Muscle layer of duodenum (tissue), 2 donors: ENCODE measurements around the gene CPNE2.

Source experiments
- H3K27ac ChIP-seq: one replicate; pipeline ENCODE4 v1.7.0; 2013; ENCODE audit warnings: mild to moderate bottlenecking, low read length
- H3K27me3 ChIP-seq: one replicate; pipeline ENCODE4 v1.7.0; 2013; ENCODE audit warnings: low read depth, mild to moderate bottlenecking, control low read depth, low read length
- H3K36me3 ChIP-seq, 2 donors: one replicate each; pipeline ENCODE4 v1.7.0; 2013; ENCODE audit warnings: low read length in 2 of 2, control low read depth in 1 of 2, mild to moderate bottlenecking in 1 of 2; ENCODE audit not compliant: insufficient read depth in 2 of 2, control insufficient read depth in 1 of 2
- H3K4me1 ChIP-seq, 2 donors: one replicate each; pipeline ENCODE4 v1.7.0; 2013; ENCODE audit warnings: low read length in 2 of 2, mild to moderate bottlenecking in 2 of 2, control low read depth in 1 of 2, moderate library complexity in 1 of 2; ENCODE audit not compliant: insufficient read depth in 2 of 2, control insufficient read depth in 1 of 2
- H3K4me3 ChIP-seq, 2 donors: one replicate each; pipeline ENCODE4 v1.7.0; 2013; ENCODE audit warnings: low read length in 2 of 2, low read depth in 1 of 2, mild to moderate bottlenecking in 1 of 2
- H3K9me3 ChIP-seq, 2 donors: one replicate each; pipeline ENCODE4 v1.7.0; 2013; ENCODE audit warnings: low read length in 2 of 2, control low read depth in 1 of 2, mild to moderate bottlenecking in 1 of 2; ENCODE audit not compliant: control insufficient read depth in 1 of 2
- donor health status: healthy.

The CPNE2 gene

DNA sequence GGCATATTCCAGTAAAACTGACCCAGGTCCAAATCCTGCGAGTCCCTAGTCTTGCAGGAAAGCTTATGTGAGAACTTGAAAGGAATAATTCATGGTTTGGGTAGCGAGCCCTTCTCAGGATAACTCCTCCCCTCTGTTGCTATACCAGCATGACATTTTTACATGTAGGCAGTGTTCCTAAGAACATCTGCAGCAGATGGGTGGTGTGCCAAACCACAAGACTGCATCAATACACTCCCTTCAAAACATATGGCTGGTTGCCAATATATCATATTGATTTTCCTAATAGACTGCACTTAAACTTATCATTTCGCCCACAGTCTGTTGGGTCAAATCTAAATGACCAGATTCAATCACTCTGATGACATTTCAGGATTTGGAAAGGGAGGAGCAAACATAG, 73.6 kb downstream of the CPNE2 start:
- H3K4me1 ChIP-seq, result peaks cover 8 to 13% of the 10 kb centered on the region in 2 donors
- peaks cover 38 to 62% of the 10 kb centered on the region in 2 donors for H3K36me3 ChIP-seq
- H3K4me3 ChIP-seq, result no peak overlapping the region
- H3K27me3 ChIP-seq, result no peaks in the 10 kb centered on the region
- no peak overlapping the region for H3K27ac ChIP-seq
- no peaks in the 10 kb centered on the region for H3K9me3 ChIP-seq

- Histone ChIP-seq H3K36me3 (peaks cover 43 to 65% of the 10 kb centered on the region in 2 donors), H3K9me3 (no peaks in the 10 kb centered on the region), H3K27ac (no peak overlapping the region), H3K4me3 (no peak overlapping the region), H3K4me1 (peaks cover 8 to 13% of the 10 kb centered on the region in 2 donors), H3K27me3 (no peaks in the 10 kb centered on the region)
Observed at GRCh38 chr16:57166451-57166850, 74.1 kb downstream of the CPNE2 start.

DNA sequence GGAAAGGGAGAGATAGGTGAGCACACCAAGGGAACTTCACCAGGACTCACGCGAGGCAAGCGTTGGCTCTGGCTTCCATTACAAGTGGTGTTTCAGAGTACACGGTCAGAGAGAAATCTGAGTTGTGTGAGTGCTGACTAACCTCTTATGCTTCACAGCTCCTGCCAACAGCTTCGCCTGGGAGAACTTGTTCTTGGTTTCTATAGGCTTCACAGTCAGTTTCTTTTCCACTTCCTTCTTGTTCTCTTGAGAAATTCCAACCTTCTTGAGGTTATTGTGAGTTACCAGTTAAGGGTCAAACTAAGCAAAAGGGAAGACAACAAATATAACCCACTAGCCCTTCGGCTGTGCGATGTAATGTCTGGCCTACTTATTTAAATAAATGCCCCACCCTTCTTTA, 74.6 kb downstream of the CPNE2 start:
- Histone ChIP-seq H3K27ac (no peak overlapping the region), H3K27me3 (no peaks in the 10 kb centered on the region), H3K4me3 (no peak overlapping the region), H3K9me3 (no peaks in the 10 kb centered on the region), H3K36me3 (peaks cover 47 to 70% of the 10 kb centered on the region in 2 donors), H3K4me1 (peaks cover 8 to 13% of the 10 kb centered on the region in 2 donors)

GRCh38 chr16:57167538-57167937, 75.2 kb downstream of the CPNE2 start:
- no peak overlapping the region for H3K27ac ChIP-seq
- peaks cover 8 to 13% of the 10 kb centered on the region in 2 donors for H3K4me1 ChIP-seq
- H3K9me3 ChIP-seq, result no peaks in the 10 kb centered on the region
- H3K36me3 ChIP-seq, result peaks cover 53 to 72% of the 10 kb centered on the region in 2 donors
- no peaks in the 10 kb centered on the region for H3K27me3 ChIP-seq
- H3K4me3 ChIP-seq, result no peak overlapping the region

- Histone ChIP-seq H3K36me3 (peaks cover 57 to 75% of the 10 kb centered on the region in 2 donors), H3K4me1 (peaks cover 8 to 13% of the 10 kb centered on the region in 2 donors), H3K4me3 (no peak overlapping the region), H3K9me3 (no peaks in the 10 kb centered on the region), H3K27ac (no peak overlapping the region), H3K27me3 (no peaks in the 10 kb centered on the region)
Observed at GRCh38 chr16:57167953-57168352, 75.6 kb downstream of the CPNE2 start.

GRCh38 chr16:57169327-57169726, 76.9 kb downstream of the CPNE2 start:
- Histone ChIP-seq H3K27me3 (no peaks in the 10 kb centered on the region), H3K27ac (no peak overlapping the region), H3K4me3 (no peak overlapping the region), H3K9me3 (no peaks in the 10 kb centered on the region), H3K4me1 (peaks cover 8 to 13% of the 10 kb centered on the region in 2 donors), H3K36me3 (peaks cover 47 to 66% of the 10 kb centered on the region in 2 donors)

DNA sequence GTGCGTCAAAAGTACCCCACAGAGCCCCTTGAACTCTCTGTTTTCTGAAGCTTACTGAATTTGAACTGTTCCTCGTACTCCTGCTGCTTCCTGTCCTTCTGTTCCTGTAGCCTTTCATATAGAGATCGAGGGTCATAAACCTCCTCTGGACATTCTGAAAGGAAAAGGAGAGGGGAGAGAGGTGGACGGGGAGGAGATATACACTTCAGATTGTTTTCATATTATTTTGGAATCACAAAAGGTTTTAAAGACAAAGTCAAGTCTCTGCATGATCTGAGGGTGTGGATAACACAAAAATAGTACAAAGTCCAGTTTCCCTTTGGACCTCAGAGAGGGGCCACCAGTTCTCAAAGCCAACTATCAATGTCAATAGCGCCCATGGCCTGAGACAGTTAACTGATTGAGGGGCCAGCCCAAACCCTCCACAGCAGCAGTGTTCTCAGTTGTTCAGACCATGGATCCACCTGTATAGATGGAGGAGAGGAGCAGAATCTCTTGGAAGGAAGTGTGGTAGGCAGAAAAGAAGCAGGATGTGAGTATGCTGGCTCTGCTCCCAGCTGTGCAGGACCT, 80.4 kb downstream of the CPNE2 start:
- Histone ChIP-seq H3K4me1 (no peaks in the 10 kb centered on the region), H3K27ac (no peak overlapping the region), H3K9me3 (no peaks in the 10 kb centered on the region), H3K27me3 (no peaks in the 10 kb centered on the region), H3K4me3 (no peak overlapping the region), H3K36me3 (peaks cover 27 to 40% of the 10 kb centered on the region in 2 donors)

GRCh38 chr16:57175896-57176295, 83.5 kb downstream of the CPNE2 start:
- Histone ChIP-seq H3K4me1 (peaks cover 0 to 8% of the 10 kb centered on the region in 2 donors), H3K27me3 (no peaks in the 10 kb centered on the region), H3K4me3 (no peak overlapping the region), H3K36me3 (peaks cover 25% of the 10 kb centered on the region in 2 donors), H3K27ac (no peak overlapping the region), H3K9me3 (no peaks in the 10 kb centered on the region)

DNA sequence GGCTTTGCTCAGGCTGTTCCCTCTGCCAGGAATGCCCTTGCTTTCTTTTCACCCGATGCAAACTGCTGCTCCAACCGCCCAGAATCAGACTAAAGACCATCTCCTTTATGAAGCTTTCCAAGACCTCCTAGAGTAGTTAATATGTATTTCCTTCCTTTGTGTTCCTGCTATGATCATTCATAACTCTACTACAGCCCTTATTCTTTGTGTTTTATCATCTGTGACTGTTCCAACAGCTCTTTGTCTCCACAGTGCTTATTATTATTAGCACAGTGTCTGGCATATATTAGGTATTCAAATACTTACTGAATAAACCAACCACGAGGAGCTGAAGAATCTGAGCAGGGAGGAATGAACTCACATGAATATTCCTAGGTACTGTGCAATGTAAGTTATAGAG, 85.8 kb downstream of the CPNE2 start:
- no peak overlapping the region for H3K27ac ChIP-seq
- no peaks in the 10 kb centered on the region for H3K9me3 ChIP-seq
- H3K27me3 ChIP-seq, result no peaks in the 10 kb centered on the region
- no peak overlapping the region for H3K4me3 ChIP-seq
- H3K4me1 ChIP-seq, result peaks cover 0 to 8% of the 10 kb centered on the region in 2 donors
- peaks cover 2 to 3% of the 10 kb centered on the region in 2 donors for H3K36me3 ChIP-seq

DNA sequence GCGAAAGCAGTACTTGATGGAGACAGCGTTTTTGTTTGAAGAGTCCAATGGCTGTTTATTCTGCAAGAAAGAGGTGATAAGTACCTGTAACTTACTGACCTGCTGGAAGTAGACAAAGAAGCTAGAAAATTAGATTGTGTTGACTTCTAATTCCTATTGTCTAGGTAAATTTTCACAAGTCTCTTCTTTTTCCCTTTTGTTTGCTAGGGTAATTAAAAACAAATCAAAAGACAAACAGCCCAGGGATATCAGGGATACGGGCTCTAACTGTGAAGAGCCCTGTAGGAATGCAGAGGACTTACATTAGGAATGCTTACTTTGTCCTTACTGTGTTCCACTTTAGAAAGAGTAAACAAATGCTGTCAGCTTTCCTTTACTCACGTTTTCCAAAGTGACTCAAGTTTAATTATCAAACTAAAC, 86.4 kb downstream of the CPNE2 start:
- Histone ChIP-seq H3K27ac (peak overlapping the region; percentile 6), H3K9me3 (no peaks in the 10 kb centered on the region), H3K4me3 (no peak overlapping the region), H3K27me3 (no peaks in the 10 kb centered on the region), H3K4me1 (peaks cover 0 to 12% of the 10 kb centered on the region in 2 donors), H3K36me3 (peaks cover 0 to 3% of the 10 kb centered on the region in 2 donors)

GRCh38 chr16:57179215-57179828, 86.9 kb downstream of the CPNE2 start:
- H3K4me1 ChIP-seq, result peaks cover 0 to 12% of the 10 kb centered on the region in 2 donors
- H3K27me3 ChIP-seq, result no peaks in the 10 kb centered on the region
- H3K27ac ChIP-seq, result no peak overlapping the region
- no peak overlapping the region for H3K4me3 ChIP-seq
- peaks cover 0 to 3% of the 10 kb centered on the region in 2 donors for H3K36me3 ChIP-seq
- H3K9me3 ChIP-seq, result no peaks in the 10 kb centered on the region
